Gastrocnemius medialis (tissue), 4 donors: ENCODE data around the gene ASF1B. TPM values are rescaled to one million over a fixed set of nuclear protein-coding genes. Genes with fewer than 3 reads are reported as not detected.

Source experiments
- ATAC-seq, 2 donors: fragments of 150-250 bp; one replicate each; pipeline ENCODE4 v1.9.1; 2016
- DNase-seq, 2 donors: peaks; one replicate each; pipeline ENCODE4 v3.0.0-alpha.2; 2019
- H3K27ac ChIP-seq, 4 donors: fragments of 200-600 bp; sonication (generic); 1 replicate in 1 of 4; 2 replicates in 3 of 4; pipeline ENCODE4 v1.5.1; 2016 to 2018; ENCODE audit warnings: mild to moderate bottlenecking in 2 of 4, moderate library complexity in 1 of 4
- H3K27me3 ChIP-seq, 3 donors: fragments of 200-600 bp; sonication (generic) in 2 of 3; 1 replicate in 1 of 3; 2 replicates in 2 of 3; pipeline versions ENCODE4 v1.5.1 to v1.6.0; 2016 to 2019; ENCODE audit warnings: mild to moderate bottlenecking in 1 of 3, moderate library complexity in 1 of 3
- H3K36me3 ChIP-seq, 2 donors: fragments of 200-600 bp; sonication (generic) in 1 of 2; one replicate each; pipeline ENCODE4 v1.5.1; 2017 to 2018
- H3K4me1 ChIP-seq, 2 donors: fragments of 200-600 bp; sonication (generic) in 1 of 2; one replicate each; pipeline ENCODE4 v1.5.1; 2016 to 2017; ENCODE audit warnings: mild to moderate bottlenecking in 2 of 2
- H3K4me3 ChIP-seq, 4 donors: fragments of 200-600 bp; sonication (generic) in 3 of 4; 1 replicate in 1 of 4; 2 replicates in 3 of 4; pipeline ENCODE4 v1.5.1; 2016 to 2019; ENCODE audit warnings: mild to moderate bottlenecking in 2 of 4
- H3K9me3 ChIP-seq, 3 donors: fragments of 200-600 bp; sonication (generic) in 2 of 3; 1 replicate in 1 of 3; 2 replicates in 2 of 3; pipeline ENCODE4 v1.5.1; 2016 to 2019
- CTCF ChIP-seq, 5 experiments: fragments of 450-650 bp in 3 of 5; fragments of 200-600 bp in 2 of 5; sonication (generic) in 2 of 5; IDR thresholded peaks in 4 of 5; conservative IDR thresholded peaks in 1 of 5; 1 replicate in 4 of 5; 2 replicates in 1 of 5; pipeline ENCODE4 v1.5.1; 2016 to 2019; ENCODE audit warnings: antibody characterized with exemption in 5 of 5, mild to moderate bottlenecking in 3 of 5, moderate library complexity in 3 of 5
- POLR2A ChIP-seq, 2 donors: fragments of 450-650 bp; IDR thresholded peaks; one replicate each; pipeline ENCODE4 v1.6.1; 2017; ENCODE audit warnings: antibody characterized with exemption in 2 of 2, mild to moderate bottlenecking in 2 of 2, moderate library complexity in 2 of 2
- in situ Hi-C, 4 donors: fragments of 200-750 bp; cut with MboI; loops; one replicate each; pipeline versions ENCODE4 v1.15.0 to v1.8.0; 2017; ENCODE audit warnings: low sequenced_read_pairs in 4 of 4
- intact Hi-C: fragments of 100-400 bp; cut with DNase I; formaldehyde crosslinking; loops from one replicate; pipeline ENCODE4 v1.15.1; 2023; ENCODE audit warnings: low total_unique reads
- total RNA-seq, 4 donors: library from RNA; depleted of rRNA; stranded (reverse); fragments of >200 nt; gene quantifications; one replicate each; pipeline versions ENCODE4 v1.1.0 to v1.2.3, GENCODE V29; 2016

ASF1B gene
- total RNA-seq, 4 donors from 2014 or later = 1.2 to 4.1 (median 1.5) TPM; not detected in 1

DNA sequence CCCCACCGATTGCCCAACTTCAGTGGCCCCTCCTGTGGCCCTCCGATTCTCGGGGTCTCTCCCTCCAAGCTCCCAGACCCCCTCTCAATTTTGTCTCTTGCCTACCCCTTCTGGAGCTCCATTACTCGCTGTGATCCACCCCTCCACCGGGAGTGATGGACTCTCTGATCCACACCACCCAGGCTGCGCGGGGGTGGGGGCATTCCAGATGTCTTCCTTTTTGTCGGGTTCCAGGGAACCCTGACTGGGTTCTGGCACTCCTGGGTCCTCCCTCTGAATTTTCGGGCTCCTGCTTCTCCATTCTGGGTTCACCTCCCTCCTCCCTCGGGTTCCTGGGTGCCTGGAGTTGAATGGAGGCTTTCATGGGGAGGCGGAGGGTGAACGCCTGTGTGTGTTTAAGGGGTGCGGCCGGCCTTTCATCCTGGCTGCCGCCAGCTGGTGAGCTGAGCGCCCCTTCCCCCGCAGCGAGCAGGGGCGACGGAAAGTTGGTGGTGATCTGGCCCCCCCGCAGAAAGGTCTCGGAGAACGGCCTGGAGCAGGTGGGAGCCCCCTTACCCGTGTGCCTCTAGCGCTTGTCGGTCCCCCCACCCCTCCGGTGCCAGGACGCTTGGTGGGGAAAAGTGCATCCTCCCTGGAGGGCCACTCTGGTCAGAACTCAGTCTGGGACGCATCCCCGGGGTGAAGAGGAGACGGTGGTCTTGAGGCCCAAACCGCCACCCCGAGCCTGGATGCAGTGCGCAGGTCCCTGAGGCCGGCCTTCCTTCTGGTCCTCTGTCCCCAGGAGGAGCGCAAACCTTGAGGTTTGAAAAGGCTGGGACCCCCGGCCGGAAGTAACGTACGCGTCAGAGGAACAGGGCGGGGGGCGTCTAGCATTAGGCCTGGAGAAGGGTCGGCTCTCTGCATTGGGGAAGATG, 62.2 kb downstream of the ASF1B start:
- peak overlapping the region; percentile 62 to 93 (median 74) for H3K4me3 ChIP-seq
- peak overlapping the region; percentile 86 to 97 (median 90) for H3K27ac ChIP-seq
- ATAC-seq (peak in 1 of 2 donors; percentile 9), DNase-seq (no peak)
- H3K4me1 ChIP-seq = peaks cover 20 to 32% of the 10 kb centered on the region in 2 donors
- intact Hi-C loops = loop anchor here (1.0 to 10.0 kb wide), 4 partner anchors 41 to 479 kb away; partner anchors contain the start of gene ASF1B
- in situ Hi-C loops = loop anchor here (5.0 to 25.0 kb wide), 4 partner anchors 68 to 487 kb away; partner anchors contain the start of gene NANOS3 (in 1 of the 4)
- no peaks in the 10 kb centered on the region for H3K9me3 ChIP-seq
- H3K27me3 ChIP-seq = no peaks in the 10 kb centered on the region
- TF ChIP-seq CTCF (IDR thresholded peaks at IDR 0.05 in 4 of 5, conservative IDR thresholded peaks at IDR 0.05 in 1 of 5) (no peak), POLR2A (IDR thresholded peaks at IDR 0.05) (no peak)
- H3K36me3 ChIP-seq = no peaks in the 10 kb centered on the region

DNA sequence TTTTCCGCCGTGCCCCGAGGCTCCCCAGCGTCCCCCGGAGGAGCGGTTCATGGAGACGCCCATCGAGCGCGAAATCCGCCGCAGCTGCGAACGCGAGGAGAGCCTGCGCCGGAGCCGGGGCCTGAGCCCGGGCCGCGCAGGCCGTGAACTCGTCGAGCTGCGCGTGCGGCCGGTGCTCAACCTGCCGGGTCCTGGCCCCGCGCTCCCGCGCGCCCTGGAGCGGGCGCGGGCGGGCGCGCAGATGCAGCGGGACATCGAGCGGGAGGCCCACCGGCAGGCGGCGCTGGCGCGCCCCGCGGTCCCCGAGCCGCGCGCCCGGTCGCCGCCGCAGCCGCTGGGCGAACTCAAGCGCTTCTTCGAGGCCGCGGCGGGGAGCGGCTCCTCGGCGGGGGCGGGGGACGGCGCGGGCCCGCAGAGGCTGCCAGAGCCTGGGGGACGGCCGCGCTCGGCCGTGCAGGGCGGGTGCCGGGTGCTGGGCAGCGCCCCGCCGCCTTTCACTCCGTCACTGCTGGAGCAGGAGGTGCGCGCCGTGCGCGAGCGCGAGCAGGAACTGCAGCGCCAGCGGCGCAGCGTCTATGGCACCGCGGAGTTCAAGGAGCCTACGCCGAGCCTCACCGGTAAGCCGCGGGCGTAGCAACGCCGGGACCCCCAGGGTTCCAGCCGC, 63.0 kb downstream of the ASF1B start:
- in situ Hi-C loops = loop anchor here (5.0 to 25.0 kb wide), 4 partner anchors 69 to 486 kb away; partner anchors contain the start of gene NANOS3 (in 1 of the 4)
- H3K4me3 ChIP-seq = peak overlapping the region; percentile 71 to 93 (median 74)
- DNase-seq = peak in 1 of 2 donors; percentile 62
- ATAC-seq = peak; percentile 64 to 77
- TF ChIP-seq CTCF (IDR thresholded peaks at IDR 0.05 in 4 of 5, conservative IDR thresholded peaks at IDR 0.05 in 1 of 5) (peak in 4 of 5 experiments; percentile 83 to 96 (median 92)), POLR2A (IDR thresholded peaks at IDR 0.05) (peak; percentile 19 to 60)
- peak overlapping the region; percentile 86 to 97 (median 90) for H3K27ac ChIP-seq
- H3K9me3 ChIP-seq = no peaks in the 10 kb centered on the region
- H3K36me3 ChIP-seq = no peaks in the 10 kb centered on the region
- peaks cover 20 to 32% of the 10 kb centered on the region in 2 donors for H3K4me1 ChIP-seq
- no peaks in the 10 kb centered on the region for H3K27me3 ChIP-seq
- intact Hi-C loops = loop anchor here (1.0 to 10.0 kb wide), 4 partner anchors 41 to 479 kb away; partner anchors contain the start of gene ASF1B

DNA sequence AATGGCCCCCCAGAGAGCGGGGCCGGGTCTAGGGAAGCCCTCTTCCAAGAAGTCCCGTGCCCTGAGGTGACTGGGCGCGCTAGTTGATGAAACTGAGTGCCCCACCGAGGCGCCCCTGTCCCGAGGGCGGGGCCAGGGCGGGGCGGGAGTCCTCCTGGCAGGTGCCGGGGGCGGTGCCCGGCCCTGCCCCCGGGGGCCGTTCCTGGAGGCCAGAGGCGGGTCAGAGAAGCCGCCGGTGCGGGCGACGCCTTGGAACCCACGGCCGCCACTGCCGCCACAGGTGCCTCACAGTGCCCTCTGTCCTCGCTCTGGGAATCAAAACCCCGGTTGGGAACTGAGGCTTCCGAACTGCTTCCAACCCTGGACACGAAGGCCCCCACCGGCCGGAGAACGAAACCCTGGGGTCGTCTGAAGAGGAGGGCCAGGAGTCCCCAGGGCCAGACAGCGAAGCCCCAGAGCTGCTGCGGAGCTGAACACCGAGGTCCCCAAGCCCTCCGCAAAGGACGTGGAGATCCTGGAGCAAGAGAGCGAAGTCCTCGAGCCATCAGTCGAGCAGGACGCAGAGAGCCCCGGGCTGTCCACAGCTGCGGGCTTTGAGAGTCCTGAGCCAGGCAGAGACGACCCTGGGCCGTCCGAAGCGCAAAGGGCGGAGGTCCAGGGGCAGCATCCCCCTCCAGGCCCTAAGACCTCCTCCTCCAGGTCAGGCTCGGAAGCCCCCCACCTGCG, 63.7 kb downstream of the ASF1B start, which contains the start of gene MISP3:
MISP3 (plus strand) TSS at position 252 of the 726 bp plus-strand sequence. CDS start 524 bp downstream, outside the sequence.
- Histone ChIP-seq H3K4me1 (peaks cover 20 to 32% of the 10 kb centered on the region in 2 donors), H3K9me3 (no peaks in the 10 kb centered on the region), H3K4me3 (peak within 1 kb of the TSS; percentile 71 to 93 (median 74)), H3K27ac (peak within 1 kb of the TSS; percentile 86 to 97 (median 90)), H3K36me3 (no peaks in the 10 kb centered on the region), H3K27me3 (no peaks in the 10 kb centered on the region)
- peak in 1 of 2 donors; percentile 75 for DNase-seq
- in situ Hi-C loops (loop anchor here (5.0 to 25.0 kb wide), 4 partner anchors 70 to 485 kb away; partner anchors contain the start of gene NANOS3 (in 1 of the 4)), intact Hi-C loops (loop anchor here (1.0 to 10.0 kb wide), 7 partner anchors 42 to 478 kb away; partner anchors contain the start of genes ASF1B and RFX1)
- ATAC-seq = peak; percentile 45 to 52
- TF ChIP-seq POLR2A (IDR thresholded peaks at IDR 0.05) (peak; percentile 69 to 82), CTCF (IDR thresholded peaks at IDR 0.05 in 4 of 5, conservative IDR thresholded peaks at IDR 0.05 in 1 of 5) (no peak)
